ENCODE results near the gene ZSCAN25.
"Not testable (repeated sequence)": the region's sequence is repeated elsewhere in the genome, so short reads cannot be mapped to it uniquely, and the experiment has no call there.

Gene ZSCAN25

DNA sequence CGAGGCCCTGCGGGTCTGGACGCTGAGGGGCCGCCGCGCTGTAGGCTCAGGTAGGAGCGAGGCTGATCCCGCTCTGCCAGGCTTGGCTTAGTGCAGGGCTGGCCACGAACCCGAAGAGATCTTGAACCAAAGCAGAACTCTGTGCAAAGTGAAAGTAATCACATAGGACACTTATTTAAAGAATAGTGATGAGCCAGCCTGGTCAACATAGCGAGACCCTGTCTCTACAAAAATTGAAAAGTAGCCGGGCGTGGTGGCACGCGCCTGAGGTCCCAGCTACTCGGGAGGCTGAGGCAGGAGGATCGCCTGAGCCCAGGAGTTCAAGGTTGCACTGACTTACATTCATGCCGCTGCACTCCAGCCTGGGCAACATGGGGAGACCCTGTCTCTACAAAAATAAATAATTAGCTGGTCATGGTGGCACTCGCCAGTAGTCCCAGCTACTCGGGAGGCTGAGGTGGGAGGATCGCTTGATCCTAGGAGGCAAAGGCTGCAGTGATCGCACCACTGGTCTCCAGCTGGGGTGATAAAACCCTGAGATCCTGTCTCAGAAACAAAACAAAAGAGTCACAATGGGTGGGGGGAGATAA is 541 bp downstream of the ZSCAN25 start:
- DNase-seq (ENCODE audit: low spot score): no peak

DNA sequence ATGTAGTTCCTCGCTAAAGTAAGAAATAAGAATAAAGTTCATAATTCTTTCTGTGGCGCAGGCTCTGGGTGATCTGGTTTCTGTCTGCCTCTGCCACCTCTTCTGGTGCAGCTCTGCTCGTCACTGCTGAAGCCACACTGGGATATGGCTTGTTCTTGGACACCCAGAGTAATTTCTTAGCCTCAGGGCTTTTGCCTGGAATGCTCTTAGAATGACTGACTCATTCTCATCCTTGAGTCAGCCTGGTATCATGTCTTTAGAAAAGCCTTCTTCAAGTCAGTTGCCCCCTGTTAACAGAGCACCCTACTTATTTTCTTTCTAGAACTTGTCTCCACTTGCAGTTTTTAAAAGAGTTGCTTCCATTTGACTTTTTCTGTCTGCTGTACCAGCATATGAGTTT is 2.0 kb downstream of the ZSCAN25 start:
- no peak for DNase-seq (ENCODE audit: low spot score)

DNA sequence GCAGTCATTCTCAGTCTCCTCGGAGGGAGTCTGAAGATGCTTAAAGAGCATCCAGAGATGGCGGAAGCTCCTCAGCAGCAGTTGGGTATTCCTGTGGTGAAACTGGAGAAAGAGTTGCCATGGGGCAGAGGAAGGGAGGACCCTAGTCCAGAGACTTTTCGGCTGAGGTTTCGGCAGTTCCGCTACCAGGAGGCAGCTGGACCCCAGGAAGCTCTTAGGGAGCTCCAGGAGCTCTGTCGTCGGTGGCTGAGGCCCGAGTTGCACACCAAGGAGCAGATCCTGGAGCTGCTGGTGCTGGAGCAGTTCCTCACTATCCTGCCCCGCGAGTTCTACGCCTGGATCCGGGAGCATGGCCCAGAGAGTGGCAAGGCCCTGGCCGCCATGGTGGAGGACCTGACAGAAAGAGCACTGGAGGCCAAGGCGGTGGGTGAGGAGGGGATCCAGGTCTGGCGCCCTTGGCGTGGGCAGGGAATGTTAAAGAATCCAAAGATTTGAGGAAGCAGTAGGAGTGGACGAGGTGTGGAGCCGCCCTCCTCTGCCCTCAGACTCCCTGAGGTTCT is 2.9 kb downstream of the ZSCAN25 start:
- no peak for DNase-seq (ENCODE audit: low spot score)

DNA sequence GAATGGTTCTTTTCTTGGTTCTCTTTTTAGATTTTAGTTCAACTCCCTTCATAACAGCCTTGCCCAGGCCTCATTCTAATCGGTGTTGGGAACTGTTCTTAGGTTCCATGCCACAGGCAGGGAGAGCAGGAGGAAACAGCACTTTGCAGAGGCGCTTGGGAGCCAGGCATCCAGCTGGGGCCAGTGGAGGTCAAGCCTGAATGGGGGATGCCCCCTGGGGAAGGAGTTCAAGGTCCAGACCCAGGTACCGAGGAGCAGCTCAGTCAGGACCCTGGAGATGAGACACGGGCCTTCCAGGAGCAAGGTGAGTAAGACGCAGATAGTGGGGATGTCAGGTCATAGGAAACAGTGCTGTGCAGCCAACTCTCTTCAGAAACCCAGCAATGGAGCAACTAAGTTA is 4.5 kb downstream of the ZSCAN25 start:
- DNase-seq (ENCODE audit: low spot score): no peak

DNA sequence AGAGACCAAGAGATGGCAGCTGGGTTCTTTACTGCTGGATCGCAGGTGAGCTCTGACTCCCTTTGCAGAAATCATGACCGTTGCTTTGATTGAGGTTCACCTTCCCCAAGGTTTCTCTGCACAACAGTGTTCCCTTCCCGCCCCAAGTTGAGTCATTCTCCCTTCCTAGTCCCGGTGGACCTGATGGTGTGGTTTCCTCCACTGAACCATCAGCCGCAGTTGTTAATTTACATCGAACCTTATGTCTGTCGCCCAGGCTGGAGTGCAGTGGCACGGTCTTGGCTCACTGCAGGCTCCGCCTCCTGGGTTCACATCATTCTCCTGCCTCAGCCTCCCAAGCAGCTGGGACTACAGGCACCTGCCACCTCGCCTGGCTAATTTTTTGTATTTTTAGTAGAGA is 5.8 kb downstream of the ZSCAN25 start:
- no peak for DNase-seq (ENCODE audit: low spot score)

DNA sequence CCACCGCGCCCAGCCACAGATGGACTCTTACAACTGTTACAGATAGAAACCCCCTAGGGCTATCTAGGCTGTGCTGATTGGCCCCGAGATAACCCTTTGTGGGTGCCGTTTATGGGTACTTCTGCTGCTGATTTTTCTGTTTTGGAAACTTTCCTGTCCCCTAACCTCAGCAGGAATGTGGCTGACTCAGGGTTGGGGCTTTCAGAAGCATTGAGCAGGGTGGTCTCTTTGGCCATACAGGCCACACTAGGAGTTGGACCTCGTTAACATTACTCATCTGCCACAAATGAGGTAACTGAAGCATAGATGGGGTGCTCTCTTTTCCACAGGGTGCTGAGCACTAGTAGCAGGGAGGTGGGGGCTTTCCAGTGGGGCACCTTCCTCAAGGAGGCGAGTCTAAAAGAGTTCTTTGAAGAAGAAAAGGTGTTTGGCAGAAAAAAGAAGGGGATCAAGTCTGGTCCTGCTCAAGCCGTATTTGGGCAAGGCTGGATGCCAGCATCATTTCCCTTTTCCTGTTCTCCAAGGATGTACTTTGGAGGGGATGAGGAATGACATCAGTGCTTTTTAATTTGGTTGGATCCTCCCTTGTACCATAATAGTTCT is 6.4 kb downstream of the ZSCAN25 start:
- DNase-seq (ENCODE audit: low spot score): no peak

DNA sequence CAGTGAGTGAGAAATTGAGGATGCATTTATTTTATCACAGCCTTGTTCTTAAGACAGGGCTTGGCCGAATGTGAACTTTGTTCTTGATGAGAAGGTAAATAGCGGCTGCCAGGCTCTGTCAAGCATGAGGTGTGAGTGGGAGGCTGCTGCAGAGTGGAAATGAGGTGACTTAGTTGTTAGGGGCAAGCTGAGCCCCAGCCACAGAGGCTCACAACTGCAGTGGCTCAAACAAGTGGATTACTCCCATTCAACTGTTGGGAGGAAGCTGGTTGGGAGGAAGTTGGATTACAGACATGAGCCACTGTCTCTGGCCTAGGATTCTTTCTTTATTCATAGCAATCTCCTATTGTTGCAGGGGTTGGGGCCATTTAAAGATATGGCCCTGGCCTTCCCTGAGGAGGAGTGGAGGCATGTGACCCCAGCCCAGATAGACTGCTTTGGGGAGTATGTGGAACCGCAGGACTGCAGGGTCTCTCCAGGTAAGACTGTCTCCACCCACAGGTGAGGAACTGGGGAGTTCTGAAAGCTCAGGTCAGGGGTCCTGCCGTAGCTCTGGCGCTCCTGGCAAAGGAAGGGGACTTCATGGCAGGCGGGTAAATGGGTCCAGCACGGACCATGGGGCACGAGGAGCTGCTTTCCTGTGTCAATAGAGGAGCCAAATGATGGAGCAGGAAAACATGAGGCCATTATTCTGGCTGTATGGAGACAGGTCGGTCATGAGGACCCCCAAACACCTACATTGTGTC is 7.1 kb downstream of the ZSCAN25 start:
- no peak for DNase-seq (ENCODE audit: low spot score)

DNA sequence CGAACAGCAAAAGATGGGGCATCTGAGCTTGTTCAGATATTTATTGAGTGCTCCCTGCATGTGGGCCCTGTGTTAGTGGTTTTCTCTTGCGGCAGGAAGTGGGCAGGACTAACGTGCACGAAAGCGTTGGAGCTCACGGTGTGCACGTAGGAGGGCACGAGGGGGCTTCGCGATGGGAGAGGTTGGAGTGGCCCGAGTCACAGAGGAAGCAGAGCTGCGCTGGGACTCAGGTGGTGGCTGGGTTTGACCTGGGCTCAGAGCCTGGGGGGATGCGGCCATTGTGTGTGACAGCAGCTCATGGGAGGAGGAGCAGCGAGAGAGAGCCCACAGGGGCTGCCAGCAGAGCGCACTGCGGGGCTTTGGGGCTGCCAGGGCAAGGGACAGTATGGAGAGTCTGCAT is 7.7 kb downstream of the ZSCAN25 start:
- DNase-seq (ENCODE audit: low spot score): no peak

DNA sequence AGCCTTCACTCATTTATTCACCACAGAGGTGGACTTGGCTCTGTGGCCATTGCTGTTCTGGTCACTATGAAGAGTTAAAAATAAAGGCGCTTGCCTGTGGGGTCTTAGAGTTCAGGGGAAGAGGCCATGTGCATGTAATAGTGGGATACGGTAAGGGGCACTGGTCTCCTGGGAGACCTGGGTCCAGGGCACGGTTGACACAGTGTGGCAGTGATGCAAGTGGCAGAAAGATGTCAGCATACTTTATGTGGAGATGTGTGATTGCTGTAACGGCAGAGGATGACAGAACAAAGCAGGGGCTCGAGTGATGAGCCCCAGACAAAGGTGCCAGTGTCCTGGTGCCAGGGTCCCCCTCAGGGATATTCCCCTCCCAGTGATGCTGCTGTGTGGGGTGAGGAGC is 8.6 kb downstream of the ZSCAN25 start:
- no peak for DNase-seq (ENCODE audit: low spot score)

DNA sequence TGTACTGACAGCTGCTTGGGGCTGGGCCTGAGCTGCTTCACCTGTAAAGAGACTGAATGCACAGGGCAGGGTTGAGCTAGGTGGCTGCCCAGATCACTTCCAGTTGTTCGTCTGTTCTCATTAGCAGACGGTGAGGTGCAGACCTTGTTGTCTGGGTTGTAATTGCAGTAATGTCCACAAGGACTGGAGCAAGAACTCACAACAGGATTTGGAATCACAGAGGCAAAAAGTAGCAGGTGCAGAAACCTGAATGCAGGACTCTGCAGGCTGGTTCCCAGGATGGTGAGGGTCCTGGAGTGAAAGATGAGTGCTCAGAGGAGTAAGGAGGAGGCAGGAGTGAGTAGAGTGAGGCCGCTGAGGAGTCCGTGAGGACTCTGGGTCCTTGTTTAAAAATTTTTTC is 9.2 kb downstream of the ZSCAN25 start:
- DNase-seq (ENCODE audit: low spot score): no peak

DNA sequence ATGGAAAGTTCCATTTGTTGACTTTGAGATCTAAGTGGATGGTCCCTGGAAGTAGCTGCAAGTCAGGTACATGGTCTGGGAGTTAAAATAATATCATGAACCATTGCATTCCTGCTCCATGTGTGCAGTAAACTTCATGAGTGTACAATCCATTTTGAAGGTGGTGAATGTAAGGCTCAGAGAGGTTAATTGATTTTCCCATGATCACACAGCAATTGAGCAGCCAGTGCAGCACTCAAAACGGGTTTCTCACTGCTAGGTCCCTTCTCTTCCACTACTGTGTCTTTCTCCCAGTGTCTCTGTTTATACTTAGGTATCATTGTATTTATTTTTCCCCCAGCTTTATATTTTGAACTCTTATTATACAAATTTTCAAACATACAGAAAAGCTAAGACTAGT is 9.9 kb downstream of the ZSCAN25 start:
- no peak for DNase-seq (ENCODE audit: low spot score)

DNA sequence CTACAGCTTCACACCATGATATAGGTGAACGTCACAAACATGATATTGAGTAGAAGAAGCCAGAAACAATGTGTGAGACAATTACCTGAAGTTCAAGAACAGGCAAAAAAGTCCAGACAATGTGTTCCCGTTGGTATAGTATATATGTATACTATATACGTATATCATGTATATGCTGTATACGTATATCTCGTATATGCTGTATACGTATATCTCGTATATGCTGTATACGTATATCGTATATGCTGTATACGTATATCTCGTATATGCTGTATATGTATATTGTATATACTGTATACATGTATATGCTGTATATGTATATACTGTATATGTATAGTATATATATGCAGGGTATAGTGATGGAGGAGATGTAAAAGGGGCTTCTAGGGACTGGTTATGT is 10.8 kb downstream of the ZSCAN25 start:
- DNase-seq (ENCODE audit: low spot score): no peak

DNA sequence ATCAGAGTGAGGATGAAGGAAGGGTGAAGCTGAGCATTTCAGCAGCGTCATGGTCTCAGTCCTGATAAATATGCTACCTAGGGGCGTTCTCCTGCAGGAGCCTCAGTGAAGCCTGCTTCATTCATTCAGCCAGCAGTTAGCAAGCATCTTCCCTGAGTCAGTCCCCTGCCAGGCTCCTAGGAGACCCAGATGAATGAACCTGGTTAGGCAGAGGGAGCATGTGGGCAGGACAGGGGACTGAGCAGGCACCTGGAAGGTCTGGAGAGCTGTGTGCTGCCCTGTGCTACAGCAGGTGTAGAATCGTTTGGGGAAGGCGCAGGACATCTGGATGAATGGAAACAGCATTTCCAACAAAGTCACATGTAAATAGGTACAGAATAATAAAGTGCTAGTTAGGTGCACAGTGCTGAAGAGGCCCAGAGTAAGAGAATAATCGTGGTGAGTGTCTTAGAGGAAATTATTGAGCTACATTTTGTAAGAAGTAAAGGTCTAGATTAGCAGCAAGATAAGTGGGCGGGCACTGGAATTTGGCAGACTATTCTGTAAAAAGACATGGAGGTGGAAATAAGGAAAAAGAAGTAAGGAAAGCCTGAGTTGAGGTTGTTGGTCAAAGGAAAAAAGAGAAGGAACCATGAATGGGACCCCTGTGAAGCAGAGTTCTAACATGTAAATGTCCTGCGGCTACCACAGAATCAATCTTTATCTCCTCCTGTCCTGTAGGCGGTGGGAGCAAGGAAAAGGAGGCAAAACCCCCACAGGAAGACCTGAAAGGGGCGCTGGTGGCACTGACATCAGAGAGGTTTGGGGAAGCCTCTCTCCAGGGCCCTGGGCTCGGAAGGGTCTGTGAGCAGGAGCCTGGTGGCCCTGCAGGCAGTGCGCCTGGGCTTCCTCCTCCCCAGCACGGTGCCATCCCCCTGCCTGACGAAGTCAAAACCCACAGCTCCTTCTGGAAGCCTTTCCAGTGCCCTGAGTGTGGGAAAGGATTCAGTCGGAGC is 12.0 kb downstream of the ZSCAN25 start:
- no peak for DNase-seq (ENCODE audit: low spot score)

DNA sequence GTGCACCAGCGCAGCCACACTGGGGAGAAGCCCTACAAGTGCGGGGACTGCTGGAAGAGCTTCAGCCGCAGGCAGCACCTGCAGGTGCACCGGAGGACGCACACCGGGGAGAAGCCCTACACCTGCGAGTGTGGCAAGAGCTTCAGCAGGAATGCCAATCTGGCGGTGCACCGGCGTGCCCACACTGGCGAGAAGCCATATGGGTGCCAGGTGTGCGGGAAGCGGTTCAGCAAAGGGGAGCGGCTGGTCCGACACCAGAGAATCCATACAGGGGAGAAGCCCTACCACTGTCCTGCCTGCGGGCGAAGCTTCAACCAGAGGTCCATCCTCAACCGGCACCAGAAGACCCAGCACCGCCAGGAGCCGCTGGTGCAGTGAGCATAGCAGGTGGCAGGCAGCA is 12.9 kb downstream of the ZSCAN25 start:
- no peak for DNase-seq (ENCODE audit: low spot score)

DNA sequence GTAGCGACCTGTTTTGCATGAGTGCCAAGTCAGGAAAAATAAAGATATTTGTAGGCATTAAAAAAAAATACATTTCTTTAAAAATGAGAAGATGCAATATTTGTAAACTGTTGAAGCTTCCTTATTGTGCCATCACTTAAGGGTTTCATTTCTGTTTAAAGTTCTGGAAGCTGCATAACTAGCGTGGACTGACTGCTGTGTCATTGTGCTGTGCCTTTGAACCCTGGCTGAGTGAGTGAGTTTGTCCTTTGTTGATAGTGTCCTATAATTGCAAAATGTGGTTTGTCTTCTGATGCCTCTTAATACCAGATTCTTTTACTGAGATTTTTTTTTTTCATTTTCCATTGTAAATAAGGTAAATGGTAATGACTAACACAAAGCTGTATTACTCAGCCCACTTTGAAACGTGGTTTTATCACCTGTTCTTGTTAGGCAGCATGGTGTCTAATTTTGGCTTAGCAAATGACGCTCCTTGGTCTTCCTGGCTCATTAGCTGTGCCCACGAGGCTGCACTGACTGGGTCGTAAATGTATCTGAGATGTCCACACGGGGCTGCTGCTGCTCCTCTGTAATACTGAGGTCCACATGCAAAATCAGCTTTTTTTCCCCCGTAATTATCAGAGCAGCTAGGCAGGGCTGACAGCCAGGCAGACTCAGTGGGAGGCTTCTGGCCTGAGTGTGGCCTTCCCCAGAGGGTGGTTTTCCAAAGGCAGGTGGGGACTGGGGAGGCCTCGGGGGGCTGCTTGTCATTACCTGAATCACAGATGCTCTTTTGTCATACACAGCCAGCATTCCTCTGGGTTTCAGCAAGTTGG is 14.8 kb downstream of the ZSCAN25 start:
- DNase-seq (ENCODE audit: low spot score): peak; percentile 34

DNA sequence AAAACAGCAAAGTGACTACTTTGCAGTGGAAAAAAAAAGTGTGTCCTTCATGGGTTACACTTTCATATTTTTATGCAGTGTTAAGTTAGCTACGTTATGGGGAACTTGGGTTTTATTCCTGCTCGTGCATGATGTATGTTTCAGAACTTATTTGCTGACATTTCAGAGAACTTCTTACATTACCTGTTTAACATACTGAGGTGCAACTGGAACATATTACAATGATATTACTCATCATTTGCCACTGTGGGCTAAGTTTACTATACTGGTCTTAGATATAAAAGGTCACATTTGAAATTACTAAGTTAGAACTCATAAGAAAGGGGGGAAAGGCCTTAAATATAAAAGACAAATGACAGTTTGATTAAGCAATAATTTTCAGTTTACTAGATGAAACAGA is 20.7 kb downstream of the ZSCAN25 start:
- not testable (repeated sequence) for DNase-seq (ENCODE audit: low spot score)

DNA sequence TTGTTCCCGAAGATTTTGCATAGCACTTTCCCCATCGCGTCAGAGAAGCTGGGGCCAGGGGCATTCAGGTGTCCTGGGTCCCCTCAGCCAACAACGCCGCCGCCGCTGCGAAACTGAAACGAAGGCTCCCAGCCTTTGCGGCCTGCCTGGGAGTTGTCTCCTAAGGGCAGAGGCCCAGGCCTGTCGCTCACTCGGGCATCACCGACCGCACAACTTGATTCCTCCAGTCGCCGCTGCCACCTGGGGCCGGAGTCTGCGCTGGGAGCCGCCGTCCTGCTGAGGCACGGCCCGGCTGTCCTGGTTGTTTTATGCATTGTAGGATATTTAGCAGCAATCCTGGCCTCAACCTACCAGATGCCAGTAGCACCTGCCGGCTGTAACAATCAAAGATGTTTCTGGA is 22.0 kb downstream of the ZSCAN25 start:
- DNase-seq (ENCODE audit: low spot score): no peak

DNA sequence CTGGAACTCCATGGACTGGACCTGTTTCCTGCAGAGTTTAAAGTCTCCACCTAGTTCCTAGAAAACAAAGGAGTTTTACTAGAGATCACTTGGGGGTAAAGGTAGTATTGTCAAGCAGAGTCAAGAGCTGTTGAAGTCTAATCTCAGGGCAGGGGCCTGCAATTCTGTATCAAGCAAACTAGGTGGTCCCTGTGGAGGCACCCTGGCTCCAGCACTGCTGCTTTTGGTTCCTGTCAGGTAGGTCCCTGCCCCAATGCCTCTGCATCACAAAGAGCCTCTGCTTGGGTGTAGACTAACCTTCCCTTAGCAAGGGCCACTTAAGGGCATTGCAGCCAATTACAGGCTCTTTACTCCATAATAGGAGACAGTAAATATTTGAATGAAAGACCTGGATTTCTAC is 22.5 kb downstream of the ZSCAN25 start:
- DNase-seq (ENCODE audit: low spot score): no peak

DNA sequence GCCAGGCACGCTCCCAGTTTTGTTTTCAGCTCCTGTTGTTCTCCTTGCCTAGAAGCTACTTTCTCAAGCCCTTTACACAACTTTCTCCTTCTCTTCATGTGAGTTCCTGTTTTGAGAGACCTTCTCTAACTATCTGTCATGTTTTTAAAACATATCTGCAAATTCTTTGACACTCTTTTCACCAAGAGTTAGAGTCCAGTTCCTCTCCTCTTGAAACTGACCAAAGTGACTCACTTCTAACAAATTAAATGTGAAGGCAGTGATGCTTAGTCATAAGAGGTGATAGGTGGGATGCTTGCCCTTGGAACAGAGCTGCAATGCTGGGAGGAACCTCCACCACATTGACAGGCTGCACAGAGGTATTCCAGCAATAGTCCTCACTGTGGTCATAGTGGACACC is 25.3 kb downstream of the ZSCAN25 start:
- DNase-seq (ENCODE audit: low spot score): no peak

DNA sequence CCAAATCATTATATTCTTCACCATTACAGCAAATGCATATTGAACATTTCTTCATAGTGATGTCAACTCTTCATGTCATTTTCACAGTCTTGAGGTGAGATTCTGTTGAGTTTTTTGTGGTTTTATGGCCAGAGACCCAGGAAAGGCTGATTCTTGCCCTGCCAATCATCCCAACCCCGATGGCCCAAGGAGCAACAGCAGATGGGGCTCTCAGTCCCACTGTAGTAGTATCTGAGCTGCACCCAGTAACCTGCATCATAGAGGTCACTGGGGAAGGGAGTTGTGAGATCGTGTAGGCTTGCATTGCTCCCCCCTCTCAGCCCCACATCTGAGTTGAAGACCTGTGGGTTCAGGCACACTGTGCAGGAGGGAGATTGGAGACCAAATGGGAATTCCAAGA is 26.7 kb downstream of the ZSCAN25 start:
- DNase-seq (ENCODE audit: low spot score): no peak

DNA sequence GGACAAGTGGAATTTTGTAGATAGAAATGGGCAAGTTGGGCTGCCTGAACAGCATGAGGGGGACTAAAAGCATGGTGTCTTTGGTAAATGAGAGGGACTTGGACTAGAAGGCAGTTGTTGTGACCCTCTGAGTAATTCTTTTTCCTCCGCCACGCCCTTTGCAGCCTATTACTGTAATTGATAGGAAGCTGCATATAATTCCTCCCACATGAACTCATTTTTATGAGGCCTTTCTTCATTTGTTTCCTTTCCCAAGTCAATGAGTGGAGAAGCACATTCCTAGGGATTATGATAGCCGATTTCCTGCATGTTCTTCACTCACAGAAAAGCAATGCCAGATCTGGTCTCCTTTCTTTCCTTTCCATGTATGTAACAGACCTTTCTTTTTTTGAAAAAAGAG is 27.7 kb downstream of the ZSCAN25 start:
- DNase-seq (ENCODE audit: low spot score): no peak
